ENCODE results near the gene PPP1R1A.

Gene PPP1R1A

DNA sequence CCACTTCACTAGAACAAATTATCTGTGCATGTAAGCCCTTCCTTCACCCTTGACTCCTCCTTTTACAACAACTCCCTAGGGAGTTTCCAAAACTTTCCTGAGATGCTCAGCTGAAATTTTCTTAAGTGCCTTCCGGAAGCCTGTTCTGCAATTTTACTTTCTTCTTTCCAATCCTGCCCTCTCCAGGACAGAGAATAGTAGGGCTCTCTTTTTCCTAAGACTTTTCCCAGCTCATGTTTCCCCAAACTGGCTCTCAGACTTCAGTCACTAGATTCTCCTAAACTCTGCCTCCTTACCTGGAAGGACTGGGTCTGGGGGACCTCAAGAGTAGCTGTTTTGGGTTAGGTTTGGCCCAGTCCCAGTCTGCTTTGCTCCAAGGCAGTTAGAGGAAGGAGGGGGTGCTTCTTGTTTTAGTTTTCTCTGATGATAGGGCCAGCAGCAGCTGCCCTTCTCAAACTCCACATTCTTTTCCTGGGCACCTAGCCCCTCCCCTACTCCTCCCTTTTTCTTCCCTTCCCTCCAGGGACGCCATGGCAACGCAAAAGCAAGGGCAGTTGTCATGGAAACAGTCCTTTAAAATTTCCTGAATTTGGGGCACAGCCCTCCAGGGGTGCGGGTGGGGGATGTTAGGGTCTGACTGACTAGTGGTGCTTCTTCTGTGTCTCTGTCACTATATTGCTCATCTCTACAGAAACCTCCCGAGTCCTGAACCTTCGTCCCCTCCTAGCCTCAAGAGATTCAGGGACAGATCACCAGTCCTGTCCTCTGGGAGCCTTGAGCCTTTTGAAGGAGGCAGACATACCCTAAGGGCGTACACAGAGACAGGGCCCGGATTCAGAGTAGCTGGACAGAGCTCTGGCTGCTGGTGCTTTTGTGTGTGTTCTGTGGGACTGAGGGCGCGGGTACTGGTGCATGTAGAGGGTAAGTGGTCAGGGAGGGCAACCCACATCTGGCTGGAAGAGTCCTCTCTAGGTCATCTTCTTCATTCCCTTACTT, 17.0 kb downstream of the PPP1R1A start:
- no peak for DNase-seq (ENCODE audit: low spot score)

DNA sequence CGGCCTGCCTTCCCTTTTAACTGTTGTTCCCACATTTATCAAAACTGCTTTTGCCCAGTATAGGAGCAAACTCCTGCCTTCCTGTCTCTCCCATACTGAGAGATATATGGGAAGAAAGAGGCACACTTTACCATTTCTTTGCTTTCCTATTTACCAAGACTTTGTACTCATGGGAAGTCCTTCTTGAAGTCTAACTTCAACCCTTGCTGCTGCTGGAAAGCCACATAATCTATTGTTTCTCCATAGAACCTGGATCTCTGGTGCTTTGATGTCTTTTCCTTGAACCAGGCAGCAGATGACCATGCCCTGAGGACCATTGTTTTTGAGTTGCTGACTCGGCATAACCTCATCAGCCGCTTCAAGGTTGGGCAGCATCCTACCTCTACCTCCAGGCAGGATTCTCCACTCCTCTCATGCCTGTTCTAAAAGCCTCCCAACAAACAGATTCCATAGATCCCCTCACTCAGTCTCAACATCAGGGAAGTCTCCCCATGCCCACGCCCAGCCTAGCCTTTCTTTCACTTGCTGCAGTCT, 18.4 kb downstream of the PPP1R1A start:
- no peak for DNase-seq (ENCODE audit: low spot score)

DNA sequence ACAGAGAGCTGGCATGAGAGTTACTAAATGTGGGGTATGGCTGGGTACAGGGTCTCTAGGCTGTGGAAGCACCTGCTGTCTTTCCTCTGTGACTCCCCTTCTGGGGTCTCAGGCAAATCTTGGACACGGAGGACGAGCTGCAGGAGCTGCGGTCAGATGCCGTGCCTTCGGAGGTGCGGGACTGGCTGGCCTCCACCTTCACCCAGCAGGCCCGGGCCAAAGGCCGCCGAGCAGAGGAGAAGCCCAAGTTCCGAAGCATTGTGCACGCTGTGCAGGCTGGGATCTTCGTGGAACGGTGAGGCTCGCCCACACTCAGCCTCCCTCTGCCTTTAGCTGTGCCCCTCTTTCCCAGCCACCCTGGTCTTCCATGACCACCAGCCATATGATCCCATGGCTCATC, 19.4 kb downstream of the PPP1R1A start:
- no peak for DNase-seq (ENCODE audit: low spot score)

DNA sequence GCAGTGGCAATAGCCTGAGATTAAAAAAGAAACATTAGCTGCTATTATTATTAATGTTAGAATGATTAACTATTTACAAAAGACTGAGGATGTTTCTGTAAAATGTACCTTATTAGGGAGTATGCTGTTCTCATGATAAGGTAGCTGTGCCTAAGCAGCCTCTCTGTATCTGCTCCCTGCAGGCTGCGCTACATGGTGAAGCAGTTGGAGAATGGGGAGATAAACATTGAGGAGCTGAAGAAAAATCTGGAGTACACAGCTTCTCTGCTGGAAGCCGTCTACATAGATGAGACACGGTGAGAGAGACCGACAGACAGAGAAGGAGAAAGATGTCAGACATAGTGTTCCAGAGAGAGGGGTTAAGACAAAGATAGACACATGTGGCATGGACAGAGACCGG, 21.7 kb downstream of the PPP1R1A start:
- DNase-seq (ENCODE audit: low spot score), result no peak

DNA sequence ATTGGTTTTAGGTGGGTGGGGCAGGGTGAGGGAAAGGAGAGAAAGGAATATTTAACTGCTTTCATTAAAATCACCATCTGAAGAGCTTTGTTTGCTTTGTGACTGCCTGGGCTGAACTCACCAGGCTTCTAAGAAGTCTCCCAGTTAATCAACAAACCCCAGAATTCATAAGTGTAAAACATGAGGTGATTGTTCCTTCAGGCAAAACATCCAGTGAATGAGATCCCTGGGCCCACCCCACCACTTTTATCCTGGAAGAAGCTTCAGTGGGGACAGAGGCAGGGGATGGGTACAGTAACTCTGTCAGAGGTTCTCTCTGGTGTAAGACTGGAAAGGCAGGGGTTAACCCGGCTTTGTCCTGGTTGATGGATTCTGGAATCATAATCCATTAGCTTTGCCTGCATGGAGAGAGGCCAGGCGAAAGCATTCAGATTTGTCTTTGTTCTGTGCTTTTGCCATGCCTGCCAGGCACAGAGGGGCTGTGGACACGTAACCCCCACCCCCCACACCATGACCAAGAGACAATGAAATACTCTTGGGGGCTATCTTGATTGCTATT, 22.4 kb downstream of the PPP1R1A start:
- DNase-seq (ENCODE audit: low spot score), result no peak

DNA sequence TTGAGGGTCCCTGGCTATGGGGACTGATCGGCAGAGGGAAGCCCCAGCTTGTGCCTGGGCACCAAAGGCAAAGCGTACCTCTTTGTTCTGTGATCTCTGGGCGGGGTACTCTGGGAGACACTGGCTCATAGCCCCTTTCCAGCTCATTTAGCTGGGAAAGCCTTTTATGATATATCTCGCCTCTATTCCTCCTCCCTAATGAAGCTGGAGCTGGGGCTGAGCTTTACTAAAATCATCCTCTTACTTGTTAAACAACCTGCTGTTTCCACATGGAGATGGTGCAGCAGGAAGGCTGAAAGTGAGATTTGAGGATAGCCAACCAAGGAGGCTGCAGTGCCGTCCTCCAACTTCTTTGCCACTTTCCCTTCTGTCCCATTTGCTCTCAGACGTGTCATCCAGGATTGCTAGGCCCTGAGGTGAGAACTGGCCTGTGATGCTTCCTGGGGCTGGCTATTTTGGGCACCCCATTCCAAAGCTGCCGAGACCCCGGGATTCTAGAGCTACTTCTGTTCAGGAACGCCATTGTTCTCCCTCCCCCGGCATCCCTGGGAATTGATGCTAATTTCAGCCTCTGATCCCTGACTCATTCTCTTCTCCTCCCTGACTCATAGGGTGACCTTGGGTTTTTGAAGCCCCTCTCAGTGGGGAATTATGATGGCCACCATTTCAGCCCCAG, 23.0 kb downstream of the PPP1R1A start:
- DNase-seq (ENCODE audit: low spot score), result no peak

DNA sequence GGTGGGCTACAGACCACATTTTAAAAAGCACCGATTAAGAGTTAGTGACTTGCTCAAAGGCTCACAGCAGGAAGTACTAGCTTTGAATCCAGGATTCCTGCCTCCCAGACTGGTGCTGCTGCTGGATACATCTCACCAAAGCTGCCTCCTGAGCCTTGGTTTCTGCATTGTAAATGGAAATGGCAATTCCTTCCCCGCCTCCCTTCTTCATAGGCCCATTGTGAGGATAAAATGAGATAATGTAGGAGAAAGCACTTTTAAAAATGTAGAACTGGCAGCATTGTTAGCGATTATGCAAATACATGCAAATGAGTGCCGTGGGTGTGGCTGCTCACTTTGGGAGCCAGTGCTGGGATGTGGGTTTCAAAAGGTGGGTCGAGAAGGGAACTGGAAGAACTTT, 23.7 kb downstream of the PPP1R1A start:
- DNase-seq (ENCODE audit: low spot score), result no peak

DNA sequence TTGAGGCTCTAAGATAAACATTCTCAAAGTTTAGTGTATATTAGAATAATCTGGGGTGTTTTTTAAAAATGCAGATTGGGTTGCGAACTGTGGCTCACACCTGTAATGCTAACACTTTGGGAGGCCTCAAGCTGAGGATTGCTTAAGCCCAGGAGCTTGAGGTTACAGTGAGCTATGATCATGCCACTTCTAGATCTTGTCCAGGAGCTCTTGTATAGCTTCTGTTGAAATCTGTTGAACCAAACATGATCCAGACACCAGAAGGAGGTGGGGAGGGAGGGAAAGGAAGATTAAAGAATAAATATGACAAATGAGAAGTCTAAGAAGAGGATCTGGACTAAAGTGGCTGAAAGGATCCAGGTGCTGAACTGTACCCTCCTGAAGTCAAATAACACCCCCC, 24.7 kb downstream of the PPP1R1A start:
- no peak for DNase-seq (ENCODE audit: low spot score)

DNA sequence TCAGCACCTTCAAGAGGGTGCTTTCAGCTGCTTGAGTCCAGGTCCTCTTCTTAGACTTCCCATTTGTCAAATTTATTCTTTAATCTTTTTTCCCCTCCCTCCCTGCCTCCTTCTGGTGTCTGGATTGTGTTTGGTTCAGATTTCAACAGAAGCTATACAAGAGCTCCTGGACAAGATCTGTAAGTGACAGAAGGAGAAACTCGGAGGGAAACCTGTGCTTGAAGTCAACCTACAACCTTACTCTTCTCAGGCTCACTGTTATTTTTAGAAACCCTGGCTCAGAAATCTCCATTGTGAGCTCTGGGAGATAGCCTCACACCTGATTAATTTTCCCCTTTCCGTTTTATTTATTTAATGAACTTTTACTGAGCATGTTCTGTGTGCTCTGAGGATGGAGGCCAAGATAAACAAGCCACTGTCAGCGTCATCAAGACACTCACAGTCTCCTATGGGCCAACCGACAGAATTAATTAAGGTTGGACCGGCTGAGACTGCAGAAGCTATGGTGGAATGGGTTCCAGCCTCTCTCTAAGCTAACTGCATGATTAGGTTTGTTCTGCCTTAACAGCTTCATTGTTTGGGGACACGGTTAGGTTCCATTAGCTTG, 25.6 kb downstream of the PPP1R1A start:
- DNase-seq (ENCODE audit: low spot score), result no peak

DNA sequence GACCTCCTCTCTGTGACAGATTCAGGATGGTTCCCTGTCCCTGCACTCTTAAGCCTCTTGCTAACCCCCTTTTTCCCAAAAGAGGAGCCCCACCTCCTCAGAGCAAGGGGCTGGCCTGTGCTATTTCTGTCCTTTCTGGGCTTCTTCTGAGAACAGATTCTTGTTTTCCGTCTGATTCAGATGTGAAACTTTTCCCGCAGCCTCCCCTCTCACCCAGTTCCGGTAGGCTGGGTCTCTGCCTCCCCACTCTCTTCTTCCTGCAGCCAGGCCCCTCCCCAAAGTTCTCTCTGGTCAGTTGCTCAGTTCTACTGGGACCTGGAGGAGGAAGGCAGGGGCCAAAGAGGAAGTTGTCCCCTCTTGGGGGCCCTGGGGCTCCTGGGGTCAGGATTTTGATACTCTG, 27.3 kb downstream of the PPP1R1A start:
- DNase-seq (ENCODE audit: low spot score), result no peak

DNA sequence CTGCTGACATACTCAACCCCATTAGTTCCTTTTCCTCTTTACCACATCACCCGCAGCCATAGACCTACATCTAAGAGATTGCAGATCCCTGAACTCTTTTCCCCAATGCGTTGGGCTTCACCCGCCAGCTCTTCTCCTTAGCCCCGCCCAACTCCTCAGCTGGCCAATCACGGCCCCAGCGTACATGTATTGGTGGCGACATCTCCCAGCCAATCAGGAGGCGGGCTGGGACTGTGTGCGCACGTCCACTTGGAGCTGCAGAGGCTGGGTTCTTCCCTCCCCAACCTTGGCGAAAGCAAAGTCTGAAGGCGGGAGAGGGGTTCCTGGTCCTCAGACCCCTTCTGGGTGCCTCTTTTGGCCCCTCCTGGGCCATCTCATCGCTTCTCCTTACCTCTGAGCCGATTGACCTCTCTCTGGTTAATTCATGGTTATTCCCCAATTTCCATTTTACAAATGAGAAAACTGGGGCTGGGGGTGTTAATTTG, 28.0 kb downstream of the PPP1R1A start:
- DNase-seq (ENCODE audit: low spot score), result no peak

DNA sequence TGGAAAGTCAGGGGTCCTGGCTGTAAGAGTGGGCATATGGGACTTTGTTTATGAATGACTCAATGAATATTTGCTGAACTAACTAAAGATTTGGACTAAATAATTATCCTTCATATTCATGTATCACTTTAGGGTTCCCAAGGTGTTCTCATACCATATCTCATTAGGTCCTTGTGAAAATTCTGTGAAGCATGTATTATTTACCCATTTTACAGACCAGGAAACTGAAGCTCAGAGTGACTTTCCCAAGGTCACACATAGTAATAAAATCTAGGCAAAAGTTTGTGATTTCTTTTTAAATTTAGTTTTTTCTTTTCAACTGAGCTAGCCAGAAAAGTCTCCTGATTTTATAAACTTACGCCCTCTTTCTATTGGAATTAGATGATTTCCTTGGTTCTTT, 29.7 kb downstream of the PPP1R1A start:
- no peak for DNase-seq (ENCODE audit: low spot score)

DNA sequence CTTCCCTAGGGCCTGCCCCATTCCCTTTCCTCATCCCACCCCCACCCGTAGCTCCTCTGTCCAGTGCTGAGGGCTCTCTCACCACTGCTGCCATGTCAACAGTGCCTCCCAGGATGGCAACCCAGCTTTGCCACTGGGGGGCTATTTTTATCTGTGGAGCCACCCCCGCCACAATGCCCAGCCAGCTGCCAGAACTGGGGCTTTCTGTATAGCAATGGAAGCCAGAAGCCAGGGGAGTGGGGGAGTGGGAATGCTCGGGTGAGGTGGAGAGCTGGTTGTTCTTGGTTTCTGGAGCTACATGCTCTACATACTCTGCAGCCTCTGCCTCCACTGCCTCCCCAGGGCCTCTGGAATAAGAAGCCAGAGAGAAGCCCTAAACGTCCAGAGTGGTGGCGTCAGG, 30.1 kb downstream of the PPP1R1A start:
- no peak for DNase-seq (ENCODE audit: low spot score)

DNA sequence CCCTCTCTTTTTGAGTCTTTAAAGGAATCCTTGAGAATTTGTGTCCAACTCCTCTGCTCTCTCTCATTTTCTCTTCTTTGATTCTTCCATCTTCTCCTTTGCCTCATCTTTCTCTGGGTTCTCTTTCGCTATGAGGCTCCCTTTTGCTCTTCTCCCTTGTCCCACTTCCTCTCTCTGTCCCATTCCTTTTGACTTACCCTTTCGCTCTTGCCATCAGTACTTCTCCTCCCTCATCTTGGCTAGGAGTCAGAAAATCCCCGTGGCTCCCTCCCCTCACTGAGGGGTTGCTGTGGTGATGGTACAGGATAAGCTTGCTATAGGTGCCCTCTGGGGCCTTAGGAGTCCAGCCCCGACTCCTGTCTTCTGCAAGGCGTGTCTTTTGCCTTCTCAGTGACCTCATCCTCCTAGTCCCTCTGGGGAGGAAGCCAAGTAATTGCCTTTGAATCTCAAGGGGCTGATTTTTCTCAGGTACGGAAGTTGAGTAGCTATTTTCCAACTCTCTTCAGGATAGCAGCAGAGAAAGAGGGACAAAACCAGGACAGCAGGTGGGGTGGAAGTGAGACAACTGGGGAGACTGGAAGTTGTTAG, 32.7 kb downstream of the PPP1R1A start:
- no peak for DNase-seq (ENCODE audit: low spot score)

DNA sequence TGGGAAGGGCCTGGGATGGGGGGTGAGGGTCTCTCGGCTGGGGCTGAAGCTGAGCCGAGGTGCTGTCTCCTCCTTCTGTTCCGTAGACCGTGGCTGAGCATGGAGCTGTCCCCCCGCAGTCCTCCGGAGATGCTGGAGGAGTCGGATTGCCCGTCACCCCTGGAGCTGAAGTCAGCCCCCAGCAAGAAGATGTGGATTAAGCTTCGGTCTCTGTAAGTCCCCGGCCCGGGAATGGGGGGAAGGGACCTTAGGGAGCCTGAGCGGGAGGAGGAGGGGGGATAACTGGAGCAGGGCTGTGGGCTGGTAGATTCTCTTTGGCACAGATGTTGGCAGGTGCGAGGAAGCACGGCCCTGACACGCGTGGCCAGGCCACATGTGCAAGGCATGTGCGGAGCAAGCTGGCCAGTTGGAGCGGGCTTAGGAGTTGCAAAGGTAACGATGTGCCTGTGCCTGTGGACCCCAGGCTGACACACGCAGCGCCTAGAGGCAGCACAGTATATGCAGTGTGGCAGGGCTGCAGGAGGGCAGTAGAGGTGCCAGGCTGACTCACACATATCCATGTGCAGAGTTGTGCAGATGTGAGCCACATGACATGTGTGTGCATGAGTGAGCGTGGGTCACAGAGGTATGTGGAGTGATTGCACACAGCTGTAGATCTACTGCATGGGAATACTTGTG, 38.5 kb downstream of the PPP1R1A start:
- DNase-seq (ENCODE audit: low spot score), result no peak

DNA sequence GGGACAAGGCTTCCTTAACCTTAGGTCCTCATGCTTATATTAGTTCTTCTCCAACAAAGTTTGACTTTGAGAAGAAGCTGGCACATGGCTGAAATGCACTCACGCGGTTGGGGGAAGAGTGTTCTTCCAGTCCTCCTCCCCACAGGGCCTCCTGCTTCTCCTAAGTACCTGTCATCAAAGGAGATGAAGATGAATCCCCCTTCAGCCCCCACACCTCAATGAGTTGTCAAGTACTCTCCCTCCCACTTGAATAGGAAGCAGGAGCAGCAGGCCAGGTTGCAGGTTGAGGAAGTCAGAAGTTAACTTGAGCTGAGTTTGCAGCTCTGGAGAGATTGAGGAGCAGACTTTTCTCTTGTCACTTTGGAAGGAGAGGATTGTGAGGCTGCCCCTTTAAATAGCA, 41.9 kb downstream of the PPP1R1A start:
- no peak for DNase-seq (ENCODE audit: low spot score)

DNA sequence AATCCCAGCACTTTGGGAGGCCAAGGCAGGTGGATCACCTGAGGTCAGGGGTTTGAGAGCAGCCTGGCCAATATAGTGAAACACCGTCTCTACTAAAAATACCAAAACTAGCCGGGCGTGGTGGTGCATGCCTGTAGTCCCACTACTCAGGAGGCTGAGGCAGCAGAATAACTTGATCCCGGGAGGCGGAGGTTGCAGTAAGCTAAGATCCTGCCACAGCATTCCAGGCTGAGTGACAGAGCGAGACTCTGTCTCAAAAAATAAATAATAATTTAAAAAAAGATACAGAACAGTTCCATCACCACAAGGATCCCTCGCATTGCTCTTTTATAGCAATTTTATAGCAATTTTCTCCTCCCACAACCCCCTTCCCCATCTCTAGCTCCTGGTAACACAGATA, 43.7 kb downstream of the PPP1R1A start:
- DNase-seq (ENCODE audit: low spot score), result no peak

DNA sequence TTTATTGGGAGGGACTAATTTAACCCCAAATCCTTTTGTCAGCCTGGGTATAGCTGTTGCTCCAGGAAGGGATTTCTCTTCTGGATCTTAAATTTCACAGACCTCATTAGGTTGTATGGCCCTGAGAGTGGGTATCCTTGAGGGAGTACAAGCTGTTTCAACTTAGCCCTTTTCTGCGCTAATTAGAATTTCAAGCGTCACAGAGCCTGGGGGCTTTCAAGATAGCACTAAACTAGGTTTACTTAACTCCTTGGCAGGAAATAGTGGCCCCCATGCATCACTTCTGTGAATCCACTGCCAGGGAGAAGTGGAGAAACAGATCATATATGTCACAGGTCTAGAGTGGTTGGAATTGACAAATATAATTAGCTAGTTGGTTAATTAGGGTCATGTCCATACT, 44.9 kb downstream of the PPP1R1A start:
- DNase-seq (ENCODE audit: low spot score), result no peak

DNA sequence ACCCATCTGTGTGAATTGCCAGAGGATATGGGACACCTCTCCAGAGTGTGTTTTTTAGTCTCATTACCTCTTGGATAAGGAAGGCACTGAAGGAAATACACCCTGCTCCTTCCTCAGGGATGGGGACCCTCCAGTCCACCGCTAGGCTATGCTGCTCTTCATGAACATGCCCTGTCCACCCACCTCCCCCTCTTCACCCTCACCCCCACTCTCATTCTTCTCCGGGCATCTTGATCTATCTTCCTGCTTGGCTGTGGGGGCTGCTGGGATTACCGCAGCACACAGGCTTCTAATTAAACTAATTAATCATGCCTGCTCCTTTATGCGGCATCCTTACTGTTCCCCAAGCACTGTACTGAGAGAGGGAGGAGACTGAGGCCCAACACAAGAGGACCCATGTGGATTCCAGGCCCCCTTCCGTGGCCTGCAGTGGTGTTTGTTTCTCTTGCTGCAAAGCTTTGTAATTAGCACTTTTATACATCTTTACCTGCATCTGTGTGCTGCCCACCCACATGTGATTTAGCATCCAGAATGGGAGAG, 46.6 kb downstream of the PPP1R1A start:
- no peak for DNase-seq (ENCODE audit: low spot score)

DNA sequence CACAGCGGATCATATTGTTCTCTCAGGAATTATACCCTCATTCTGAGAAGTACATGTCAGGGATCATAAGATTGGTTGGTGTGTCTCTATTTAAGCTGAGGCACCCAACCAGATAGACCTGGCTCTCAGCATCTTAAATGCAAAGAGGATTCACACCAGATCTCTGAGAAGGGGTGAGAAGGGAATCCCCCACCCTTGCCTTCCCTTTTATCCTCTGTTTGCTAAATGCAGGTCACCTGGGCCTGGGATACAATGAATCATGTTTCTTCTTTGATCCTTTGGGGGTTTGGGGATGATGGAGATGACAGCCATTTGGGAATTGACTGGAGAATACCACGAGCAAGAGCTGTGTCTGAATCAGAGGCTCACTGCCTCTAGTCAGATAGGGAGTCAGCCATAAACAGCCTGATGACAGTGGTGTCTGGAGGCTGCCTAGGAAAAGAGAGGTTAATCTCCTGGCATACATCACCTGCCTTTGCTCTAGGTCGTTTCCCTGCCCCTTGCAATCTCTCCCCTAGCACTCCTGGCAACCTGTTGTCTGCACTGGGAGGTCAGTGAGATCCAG, 50.2 kb downstream of the PPP1R1A start:
- no peak for DNase-seq (ENCODE audit: low spot score)

DNA sequence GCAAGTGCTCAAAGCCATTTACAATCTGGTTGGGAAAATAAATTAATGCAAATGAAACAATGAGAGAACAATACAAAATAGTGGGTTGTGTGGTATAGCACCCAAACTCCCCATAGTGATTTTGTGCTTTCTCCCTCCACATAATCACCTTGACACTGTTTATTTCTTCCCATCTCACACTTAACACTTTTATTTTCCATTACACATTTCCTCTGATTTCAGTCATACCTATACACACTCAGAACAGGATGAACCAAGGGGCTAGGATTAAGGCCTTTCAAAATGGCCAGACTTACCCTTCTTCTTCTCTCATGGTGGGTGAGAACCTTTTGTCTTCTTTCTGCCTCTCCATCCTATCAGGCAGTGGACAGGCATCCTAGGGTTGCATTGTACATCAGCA, 53.0 kb downstream of the PPP1R1A start:
- DNase-seq (ENCODE audit: low spot score), result no peak

All from HuH-7.5 (cell line).